Dedifferentiated amniotic fluid mesenchymal stem cell (primary cell): ENCODE data around the gene ABCC4.

Source experiments
- DNase-seq: peaks from one replicate; pipeline ENCODE4 v3.0.0-alpha.2; 2016; ENCODE audit errors: extremely low spot score

ABCC4 gene

DNA sequence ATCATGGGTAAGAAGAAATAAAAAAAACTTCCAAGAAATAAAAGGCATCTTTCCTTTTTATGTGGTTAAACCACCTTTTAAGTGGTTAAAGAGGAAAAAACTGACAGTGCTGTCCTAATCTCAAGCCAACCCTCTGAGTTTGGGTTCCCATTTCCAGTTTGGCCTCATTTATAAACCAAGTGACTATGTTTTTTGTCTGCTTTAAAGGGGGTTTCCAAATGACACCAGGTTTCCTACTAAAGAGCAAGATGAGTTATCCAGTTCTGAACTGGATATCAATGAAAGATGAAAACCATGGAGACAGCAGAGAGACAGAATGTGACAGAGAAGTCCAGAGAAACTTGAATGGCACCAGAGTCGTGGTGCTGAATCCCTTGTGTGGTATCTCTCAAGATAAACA is 251.5 kb downstream of the ABCC4 start:
- DNase-seq = no peak

DNA sequence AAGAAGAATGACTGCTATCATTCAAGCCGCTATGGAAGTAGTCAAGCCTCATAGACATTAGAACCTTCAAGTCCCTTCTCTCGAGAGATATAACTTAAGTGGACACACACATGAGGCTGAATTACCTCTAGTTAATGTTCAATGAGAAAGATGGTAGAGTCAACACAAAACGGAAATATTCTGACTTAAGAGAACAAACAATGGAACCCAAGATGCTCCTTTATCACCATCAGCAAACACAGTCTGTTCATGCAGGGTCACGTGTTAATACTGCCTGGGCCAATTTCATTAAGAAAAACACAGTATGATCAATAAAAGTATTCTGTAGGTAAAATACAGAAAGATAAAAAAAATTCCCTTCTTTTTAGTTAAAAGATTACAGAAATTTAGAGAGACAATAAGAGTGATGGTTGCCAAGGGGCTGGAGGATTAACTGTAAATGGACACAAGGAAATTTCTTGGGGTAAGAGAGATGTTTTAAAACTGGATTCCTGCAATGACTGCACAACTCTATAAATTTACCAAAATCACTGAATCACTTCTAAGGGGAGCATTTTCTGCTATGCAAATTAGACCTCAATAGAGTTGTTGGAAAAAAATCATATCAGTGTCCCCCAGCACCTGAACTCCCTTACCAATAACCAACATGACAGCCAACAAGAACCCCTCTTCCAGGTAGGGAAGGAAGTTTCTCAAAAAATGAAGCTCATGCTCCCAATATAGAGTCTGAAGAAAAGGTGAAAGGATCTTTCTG is 256.6 kb downstream of the ABCC4 start:
- no peak for DNase-seq

DNA sequence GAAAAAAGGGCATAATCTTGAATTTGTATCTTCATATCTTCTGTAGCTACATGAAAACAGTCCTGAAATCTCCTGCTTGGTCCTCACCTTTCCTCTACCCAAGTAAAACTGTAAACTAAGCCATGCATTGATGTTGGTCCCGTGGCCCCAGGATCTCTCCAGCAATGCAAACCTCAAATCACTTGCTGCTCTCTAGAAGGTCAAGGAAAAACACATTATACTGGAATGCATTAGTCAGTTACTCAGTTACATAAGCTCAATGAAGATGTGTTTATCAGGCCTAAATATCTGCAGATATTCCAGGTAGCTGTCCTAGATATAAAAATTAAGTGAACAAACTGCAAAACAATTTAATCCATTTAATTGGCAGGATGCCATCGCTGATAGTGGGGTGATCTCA is 261.8 kb downstream of the ABCC4 start:
- DNase-seq = no peak

DNA sequence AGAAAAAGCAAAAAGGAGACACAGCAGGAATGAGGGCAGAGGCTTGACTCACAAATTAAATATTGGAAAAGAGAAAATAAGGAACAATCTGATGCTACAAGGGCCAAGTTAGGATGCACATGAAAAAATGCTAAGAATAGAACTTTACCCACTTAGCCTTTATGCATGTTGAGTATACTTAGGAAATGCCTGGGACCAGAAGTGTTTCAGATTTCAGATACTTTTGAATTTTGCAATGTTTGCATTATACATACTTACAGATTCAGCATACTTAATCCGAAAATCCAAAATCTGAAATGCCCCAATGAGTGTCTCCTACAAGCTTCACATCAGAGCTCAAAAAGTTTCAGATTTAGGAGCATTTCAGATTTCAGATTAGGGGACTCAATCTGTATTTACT is 262.3 kb downstream of the ABCC4 start:
- no peak for DNase-seq

GRCh38 chr13:95035311-95036109 is 265.7 kb downstream of the ABCC4 start:
- DNase-seq = no peak

- DNase-seq = no peak
Observed at GRCh38 chr13:95033890-95034289, 267.4 kb downstream of the ABCC4 start.

- DNase-seq = no peak
Observed at GRCh38 chr13:95032121-95032520, 269.1 kb downstream of the ABCC4 start.

DNA sequence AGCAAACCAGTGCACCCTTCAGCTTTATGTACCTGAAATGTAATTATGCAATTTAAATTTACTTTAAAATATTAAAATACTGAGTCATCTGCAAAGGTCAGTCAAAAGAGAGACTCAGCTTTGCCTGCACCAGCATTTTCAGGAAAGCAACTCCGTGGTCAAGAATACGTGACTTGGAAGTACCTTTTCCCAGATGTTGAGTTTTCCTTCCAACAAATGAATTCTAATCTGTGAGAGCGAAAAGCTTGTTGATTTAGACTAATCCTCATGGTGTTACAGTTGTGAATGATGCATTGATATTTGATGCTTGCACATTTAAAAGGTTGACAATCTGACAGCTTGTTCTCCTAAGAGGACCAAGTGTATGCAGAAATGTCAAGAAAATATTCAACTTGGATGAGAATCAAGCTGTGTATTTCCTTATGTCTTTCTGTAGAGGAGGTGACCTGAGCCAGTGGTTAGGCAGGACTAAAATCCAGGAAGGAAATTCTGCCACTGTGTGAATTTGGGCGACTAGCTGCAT is 270.4 kb downstream of the ABCC4 start:
- no peak for DNase-seq

GRCh38 chr13:95027638-95028037 is 273.6 kb downstream of the ABCC4 start:
- DNase-seq = no peak

- no peak for DNase-seq
Observed at GRCh38 chr13:95025116-95025515, 276.1 kb downstream of the ABCC4 start.

- no peak for DNase-seq
Observed at GRCh38 chr13:95023405-95023804, 277.8 kb downstream of the ABCC4 start.

GRCh38 chr13:95020298-95020987 is 280.8 kb downstream of the ABCC4 start:
- DNase-seq = no peak

- no peak for DNase-seq
Observed at GRCh38 chr13:95019886-95020285, 281.4 kb downstream of the ABCC4 start.

GRCh38 chr13:95007322-95007721 is 293.9 kb downstream of the ABCC4 start:
- no peak for DNase-seq

DNA sequence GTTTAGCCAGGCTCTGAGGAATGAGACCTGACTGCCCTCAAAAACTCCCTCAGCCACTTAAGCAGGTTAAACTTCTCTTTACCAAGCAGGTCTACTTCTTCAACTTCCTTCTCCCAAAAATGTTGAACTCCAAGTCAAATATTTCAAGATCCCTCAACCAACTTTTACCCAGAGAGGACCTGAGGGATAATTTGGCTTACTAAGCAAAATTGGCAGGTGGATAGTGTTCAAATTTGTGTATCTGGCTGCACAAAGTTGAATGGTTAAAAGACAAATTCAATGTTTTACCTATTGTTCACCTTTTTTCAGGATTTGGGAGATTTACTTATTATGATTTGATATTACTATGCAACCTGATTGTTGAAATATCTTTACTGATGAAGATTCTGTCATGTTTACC is 296.0 kb downstream of the ABCC4 start:
- DNase-seq = no peak

GRCh38 chr13:95003019-95003813 is 298.0 kb downstream of the ABCC4 start:
- no peak for DNase-seq

- no peak for DNase-seq
Observed at GRCh38 chr13:95002126-95002525, 299.1 kb downstream of the ABCC4 start.

- DNase-seq = no peak
Observed at GRCh38 chr13:94999871-95000270, 301.4 kb downstream of the ABCC4 start.

DNA sequence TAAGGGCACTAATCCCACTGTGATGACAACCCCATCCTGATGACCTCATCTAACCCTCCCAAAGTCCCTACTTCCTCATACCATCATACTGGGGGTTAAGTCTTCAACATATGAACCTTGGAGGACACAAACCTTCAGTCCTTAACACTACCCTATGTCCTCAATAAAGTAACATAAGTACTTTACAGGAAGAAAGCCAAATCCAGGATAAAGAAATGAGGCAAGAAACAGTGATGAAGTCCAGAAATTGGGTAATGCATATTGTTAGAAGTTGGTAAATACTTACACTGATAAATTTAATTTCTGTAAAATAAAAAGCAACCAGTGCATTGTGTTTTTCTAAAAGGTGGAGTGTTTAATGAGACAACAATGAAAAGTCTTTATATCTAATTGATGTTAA is 304.1 kb downstream of the ABCC4 start:
- no peak for DNase-seq

GRCh38 chr13:94996445-94996844 is 304.8 kb downstream of the ABCC4 start:
- DNase-seq = no peak

- no peak for DNase-seq
Observed at GRCh38 chr13:94994506-94994905, 306.7 kb downstream of the ABCC4 start.

DNA sequence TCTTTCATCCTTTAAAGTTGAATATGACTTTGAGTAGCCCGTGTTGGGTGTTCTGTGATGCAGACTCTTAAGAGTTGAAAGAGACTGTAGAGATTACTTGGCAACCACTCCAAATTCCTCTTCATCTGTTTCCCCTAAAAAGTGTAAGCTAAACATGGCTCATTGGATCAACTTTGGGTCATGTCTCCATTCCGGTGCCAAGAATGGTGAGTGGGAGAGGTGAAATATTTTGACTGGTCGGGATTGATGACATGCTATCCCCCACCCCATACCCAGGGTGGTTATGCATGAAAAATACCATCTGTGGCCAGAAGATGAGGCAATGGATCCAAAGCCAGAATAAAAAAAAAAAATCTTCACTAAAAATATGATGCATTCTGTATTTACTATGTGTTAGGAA is 307.6 kb downstream of the ABCC4 start:
- no peak for DNase-seq
